Mesodermal cell (in vitro differentiated cells): ENCODE measurements around the gene LINGO3.

Experiments used
- H3K27ac ChIP-seq: 2 replicates; pipeline ENCODE4 v1.7.0; 2013; ENCODE audit warnings: mild to moderate bottlenecking, low read depth, low read length, moderate library complexity; ENCODE audit not compliant: severe bottlenecking
- H3K36me3 ChIP-seq: 2 replicates; pipeline ENCODE4 v1.7.1; 2013; ENCODE audit warnings: mild to moderate bottlenecking, low read length, moderate library complexity; ENCODE audit not compliant: control insufficient read depth, insufficient read depth
- H3K4me1 ChIP-seq: one replicate; pipeline ENCODE4 v1.7.1; 2013; ENCODE audit warnings: mild to moderate bottlenecking, low read length; ENCODE audit not compliant: insufficient read depth, control insufficient read depth, poor library complexity, severe bottlenecking
- H3K4me3 ChIP-seq: 2 replicates; pipeline ENCODE4 v1.7.0; 2013; ENCODE audit warnings: low read length, control low read depth, mild to moderate bottlenecking; ENCODE audit not compliant: insufficient read depth, poor library complexity, severe bottlenecking; ENCODE audit errors: extremely low read depth
- H3K9me3 ChIP-seq: 2 replicates; pipeline ENCODE4 v1.7.1; 2013; ENCODE audit warnings: mild to moderate bottlenecking, low read length, moderate library complexity; ENCODE audit not compliant: control insufficient read depth
- WGBS, 2 experiments: methylation state at CpG; one replicate each; pipeline ENCODE4 v1.1.5; 2013; ENCODE audit warnings: missing lambda C conversion rate in 2 of 2; ENCODE audit not compliant: insufficient coverage in 2 of 2; 5-methylcytosine and 5-hydroxymethylcytosine counted together

The LINGO3 gene

DNA sequence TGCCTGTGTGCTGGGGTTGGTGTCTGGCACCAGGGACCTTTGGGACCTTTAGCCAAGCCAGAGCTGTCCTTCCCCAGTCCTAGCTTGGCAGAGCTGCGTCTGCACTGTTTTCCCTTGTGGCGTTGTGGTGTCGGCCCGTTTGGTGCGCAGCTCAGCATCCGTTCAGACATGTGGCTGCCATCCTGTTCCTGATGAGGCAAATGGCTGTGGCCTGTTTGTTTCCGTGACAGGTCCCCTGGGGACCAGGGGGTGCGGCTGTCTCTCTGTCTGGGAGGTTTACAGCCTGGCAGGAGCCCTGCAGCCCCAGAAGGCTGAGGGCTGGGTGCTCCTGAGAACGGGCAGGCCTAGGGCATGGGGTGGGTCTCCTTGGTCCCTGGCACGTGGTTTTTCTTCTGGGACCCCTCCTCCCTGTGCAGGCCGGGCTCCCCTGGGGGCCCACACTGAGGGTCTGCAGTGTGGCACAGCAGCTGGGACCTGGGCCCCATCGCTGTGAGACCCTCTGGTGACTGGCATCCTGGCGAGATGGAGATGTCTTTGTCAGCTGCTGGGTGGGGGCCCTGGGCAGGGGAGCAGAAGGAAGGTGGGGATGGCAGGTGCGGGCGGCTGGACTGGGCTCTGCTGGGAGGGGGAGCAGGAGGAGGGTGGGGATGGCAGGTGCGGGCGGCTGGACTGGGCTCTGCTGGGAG, 24.5 kb upstream of the LINGO3 start:
- Histone ChIP-seq H3K9me3 (no peaks in the 10 kb centered on the region), H3K4me1 (peaks cover 19% of the 10 kb centered on the region), H3K36me3 (peaks cover 19% of the 10 kb centered on the region), H3K4me3 (no peak overlapping the region), H3K27ac (no peak overlapping the region)
- WGBS, 2 experiments: 92 to 97% methylated on average over 11 to 17 of the region's 17 CpGs

DNA sequence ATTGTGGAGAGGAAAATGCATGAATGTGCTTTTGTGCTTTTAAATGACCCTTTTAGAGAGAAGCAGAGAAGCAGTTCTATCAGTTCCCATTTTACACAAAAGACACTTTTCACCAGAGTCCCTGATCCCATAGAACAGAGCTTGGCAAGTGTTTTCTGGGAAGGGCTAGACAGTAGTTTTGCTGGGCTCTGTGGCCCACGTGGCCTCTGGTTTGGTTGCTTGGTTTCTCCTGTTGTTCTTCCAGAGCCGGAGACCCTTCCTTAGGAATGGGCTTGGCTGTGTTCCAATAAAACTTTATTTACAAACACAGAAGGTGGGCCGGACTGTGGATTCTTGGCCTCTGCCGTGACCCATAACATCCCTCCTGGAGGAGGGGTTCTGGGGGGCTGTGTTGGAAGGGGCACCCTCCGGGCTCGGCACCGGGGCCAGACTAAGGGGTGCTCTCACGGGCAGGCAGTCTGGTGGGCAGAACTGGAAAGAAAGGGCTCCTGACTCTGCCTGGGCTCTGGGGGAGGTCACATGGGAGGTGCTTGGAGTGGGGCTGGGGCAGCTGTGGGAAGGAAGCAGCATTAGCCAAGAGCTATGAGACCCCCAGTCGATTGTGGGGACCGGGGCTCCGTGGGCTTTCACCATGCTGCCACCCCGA, 23.8 kb upstream of the LINGO3 start:
- Histone ChIP-seq H3K4me3 (no peak overlapping the region), H3K27ac (no peak overlapping the region), H3K36me3 (peaks cover 19% of the 10 kb centered on the region), H3K9me3 (no peaks in the 10 kb centered on the region), H3K4me1 (peaks cover 25% of the 10 kb centered on the region)
- 84 to 89% methylated on average over 10 of the region's 12 CpGs for WGBS, 2 experiments

DNA sequence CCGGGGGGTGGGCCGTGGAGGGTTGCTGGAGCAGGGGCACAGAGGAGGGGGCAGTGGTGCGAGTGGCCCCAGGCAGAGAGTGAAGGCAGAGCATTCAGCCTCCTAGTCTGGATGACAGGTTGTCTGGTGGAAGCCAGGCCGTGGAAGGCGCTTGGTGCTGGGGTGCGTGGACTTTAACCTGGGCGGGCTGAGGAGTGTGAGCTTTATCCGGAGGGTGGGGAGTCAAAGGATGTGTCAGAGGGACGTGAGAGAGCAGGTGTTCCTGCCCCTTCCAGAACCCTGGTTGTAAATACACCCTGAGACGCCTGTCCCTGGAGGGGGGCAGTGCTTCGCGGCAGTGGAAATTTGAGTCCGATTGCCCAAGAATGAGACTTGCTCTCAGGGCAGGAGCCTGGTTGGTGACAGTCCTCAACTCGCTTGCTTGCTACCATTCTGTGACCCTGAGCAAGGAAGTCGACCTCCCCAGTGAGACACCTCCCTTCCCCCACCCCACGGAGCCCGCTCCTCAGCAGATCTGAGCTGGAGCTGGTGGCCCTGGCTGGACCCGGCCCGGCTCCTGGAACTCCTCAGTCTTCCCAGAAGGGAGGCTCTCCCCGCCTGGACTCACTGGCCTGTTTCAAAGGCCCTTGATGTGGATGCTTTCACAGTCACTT, 22.8 kb upstream of the LINGO3 start:
- H3K4me3 ChIP-seq: no peak overlapping the region
- H3K4me1 ChIP-seq: peaks cover 26% of the 10 kb centered on the region
- no peaks in the 10 kb centered on the region for H3K9me3 ChIP-seq
- WGBS, 2 experiments: 72 to 78% methylated on average over 16 to 17 of the region's 20 CpGs
- H3K36me3 ChIP-seq: peaks cover 25% of the 10 kb centered on the region
- no peak overlapping the region for H3K27ac ChIP-seq

DNA sequence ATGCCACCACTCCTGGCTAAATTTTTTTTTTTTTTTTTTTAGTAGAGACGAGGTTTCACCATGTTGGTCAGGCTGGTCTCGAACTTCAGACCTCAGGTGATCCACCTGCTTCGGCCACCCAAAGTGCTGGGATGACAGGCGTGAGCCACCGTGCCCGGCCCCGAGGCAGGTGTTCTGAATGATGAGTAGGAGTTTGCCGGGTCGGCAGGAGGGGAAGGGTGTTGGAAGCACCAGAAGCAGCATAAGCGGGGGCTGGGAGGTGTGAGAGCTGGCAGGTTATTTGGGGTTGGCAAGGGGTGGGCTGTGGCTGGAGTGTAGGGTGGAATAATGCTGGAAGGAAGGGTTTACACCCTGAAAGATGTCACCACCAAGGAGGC, 22.3 kb upstream of the LINGO3 start:
- H3K27ac ChIP-seq: no peak overlapping the region
- H3K4me1 ChIP-seq: peaks cover 26% of the 10 kb centered on the region
- H3K9me3 ChIP-seq: no peaks in the 10 kb centered on the region
- H3K4me3 ChIP-seq: no peak overlapping the region
- H3K36me3 ChIP-seq: peaks cover 28% of the 10 kb centered on the region
- 87 to 94% methylated on average over 8 of the region's 10 CpGs for WGBS, 2 experiments

DNA sequence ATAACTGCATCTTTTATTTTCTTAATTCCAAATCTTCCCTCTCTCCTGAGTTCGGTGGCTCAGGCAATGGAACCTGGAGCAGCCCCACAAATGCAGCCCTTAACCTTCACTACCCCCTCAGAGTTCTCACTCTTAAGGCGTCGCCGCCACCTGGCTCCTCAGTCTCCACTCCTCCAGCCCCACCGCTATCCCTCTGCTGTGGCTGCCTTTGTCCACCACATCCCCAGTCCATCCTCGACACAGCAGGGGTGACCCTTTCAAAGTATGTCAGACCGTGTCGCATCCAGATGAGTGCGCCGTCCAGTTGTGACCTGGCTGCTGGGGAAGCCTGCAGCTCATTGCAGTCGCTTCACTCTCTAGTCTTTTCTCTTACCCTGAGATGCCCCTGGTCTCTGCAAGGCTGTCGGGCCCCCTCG, 21.6 kb upstream of the LINGO3 start:
- Histone ChIP-seq H3K4me3 (peak overlapping the region; percentile 98), H3K36me3 (peaks cover 30% of the 10 kb centered on the region), H3K9me3 (no peaks in the 10 kb centered on the region), H3K27ac (no peak overlapping the region), H3K4me1 (peaks cover 26% of the 10 kb centered on the region)
- 49 to 51% methylated on average over 9 to 12 of the region's 13 CpGs for WGBS, 2 experiments

DNA sequence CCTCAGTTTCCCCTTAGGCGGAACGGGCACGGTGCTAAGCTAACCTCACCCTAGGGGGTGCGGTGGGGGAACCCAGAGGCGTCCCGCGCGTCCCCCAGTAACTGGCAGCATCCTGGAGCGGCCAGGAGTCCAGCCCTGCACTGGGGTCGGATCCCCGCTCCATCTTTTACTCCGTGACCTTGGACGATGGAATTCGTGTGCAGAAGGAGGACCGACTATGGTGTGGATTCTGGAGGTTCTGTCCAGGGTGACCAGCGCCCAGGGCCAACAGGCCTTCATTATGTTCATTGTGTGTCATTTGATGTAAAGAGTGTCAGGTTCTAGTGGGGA, 21.2 kb upstream of the LINGO3 start:
- 6 to 12% methylated on average over 8 to 10 of the region's 16 CpGs for WGBS, 2 experiments
- Histone ChIP-seq H3K36me3 (peaks cover 30% of the 10 kb centered on the region), H3K27ac (peak overlapping the region; percentile 74), H3K4me1 (peaks cover 26% of the 10 kb centered on the region), H3K9me3 (no peaks in the 10 kb centered on the region), H3K4me3 (peak overlapping the region; percentile 98)

DNA sequence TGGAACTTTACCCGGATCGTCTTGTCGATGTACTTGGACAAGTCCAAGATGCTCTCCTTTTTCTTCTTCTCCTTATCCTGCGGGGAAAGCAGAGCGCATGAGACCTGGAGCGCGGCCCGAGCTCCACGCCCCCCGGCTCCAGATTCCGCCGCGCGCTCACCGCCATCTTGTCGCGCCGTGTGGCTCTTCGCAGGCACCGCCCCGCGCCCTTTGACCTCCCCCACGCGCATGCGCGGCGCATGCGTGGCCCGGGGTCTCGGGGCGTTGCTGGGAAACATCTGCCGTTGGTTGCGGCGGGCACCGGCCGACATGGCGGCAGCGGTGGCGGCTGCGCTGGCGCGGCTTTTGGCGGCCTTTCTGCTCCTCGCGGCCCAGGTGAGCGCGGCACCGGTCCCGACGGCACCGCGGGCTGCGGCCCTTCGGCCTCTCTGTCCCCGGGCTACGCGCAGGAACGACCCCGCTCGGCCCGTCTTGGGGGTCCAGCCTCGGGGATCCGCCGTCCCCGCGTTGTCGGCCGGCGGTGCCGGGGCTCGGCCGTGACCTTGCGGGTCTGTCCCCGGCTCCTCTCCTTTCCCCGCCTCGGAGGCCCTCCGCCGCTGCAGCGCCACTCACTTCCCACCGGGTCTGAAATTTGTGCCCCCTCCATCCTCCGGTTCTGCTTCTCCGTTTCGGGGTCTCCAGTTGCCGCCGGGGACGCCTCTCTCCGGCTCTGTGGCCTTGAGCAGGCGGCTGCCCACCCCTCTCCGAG, 20.6 kb upstream of the LINGO3 start, which contains the start of the genes LSM7 and SPPL2B:
Gene LSM7 (minus strand): TSS at position 186 of the 748 bp plus-strand sequence. CDS start 20 bp downstream, at position 166.
Gene SPPL2B (plus strand): TSS at position 284 of the 748 bp plus-strand sequence. CDS start 26 bp downstream, at position 310.
- H3K27ac ChIP-seq: peak within 1 kb of the TSS; percentile 74
- no peaks in the 10 kb centered on the region for H3K9me3 ChIP-seq
- peak within 1 kb of the TSS; percentile 98 for H3K4me3 ChIP-seq
- H3K4me1 ChIP-seq: peaks cover 26% of the 10 kb centered on the region
- H3K36me3 ChIP-seq: peaks cover 33% of the 10 kb centered on the region
- WGBS, 2 experiments: 0% methylated on average over 78 to 86 of the region's 89 CpGs

DNA sequence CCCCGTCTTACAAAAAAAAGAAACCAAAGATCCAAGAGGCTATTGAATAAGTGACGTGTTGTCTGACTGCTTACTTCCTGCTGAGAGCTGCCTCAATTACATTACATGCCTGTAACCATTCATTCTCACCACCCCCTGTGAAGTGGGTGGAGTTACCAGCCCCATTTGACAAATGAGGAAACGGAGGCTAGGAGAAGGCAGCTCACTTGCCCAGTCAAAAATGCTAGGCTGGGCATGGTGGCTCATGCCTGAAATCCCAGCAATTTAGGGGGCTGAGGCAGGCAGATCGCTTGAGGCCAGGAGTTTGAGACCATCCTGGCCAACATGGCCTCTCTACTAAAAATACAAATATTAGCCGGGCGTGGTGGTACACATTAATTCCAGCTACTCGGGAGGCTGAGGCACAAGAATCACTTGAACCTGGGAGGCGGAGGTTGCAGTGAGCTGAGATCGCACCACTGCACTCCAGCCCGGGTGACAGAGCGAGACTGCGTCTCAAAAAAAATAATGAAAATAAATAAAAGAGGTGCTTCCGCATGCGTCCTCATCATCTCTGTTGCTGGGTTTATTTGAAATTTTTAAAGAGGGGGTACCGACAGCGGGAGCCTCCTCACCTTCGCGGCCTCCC, 19.9 kb upstream of the LINGO3 start:
- peaks cover 36% of the 10 kb centered on the region for H3K36me3 ChIP-seq
- peaks cover 26% of the 10 kb centered on the region for H3K4me1 ChIP-seq
- WGBS, 2 experiments: 2 to 3% methylated on average over 7 to 12 of the region's 18 CpGs
- H3K27ac ChIP-seq: peak overlapping the region; percentile 74
- peak overlapping the region; percentile 98 for H3K4me3 ChIP-seq
- no peaks in the 10 kb centered on the region for H3K9me3 ChIP-seq

DNA sequence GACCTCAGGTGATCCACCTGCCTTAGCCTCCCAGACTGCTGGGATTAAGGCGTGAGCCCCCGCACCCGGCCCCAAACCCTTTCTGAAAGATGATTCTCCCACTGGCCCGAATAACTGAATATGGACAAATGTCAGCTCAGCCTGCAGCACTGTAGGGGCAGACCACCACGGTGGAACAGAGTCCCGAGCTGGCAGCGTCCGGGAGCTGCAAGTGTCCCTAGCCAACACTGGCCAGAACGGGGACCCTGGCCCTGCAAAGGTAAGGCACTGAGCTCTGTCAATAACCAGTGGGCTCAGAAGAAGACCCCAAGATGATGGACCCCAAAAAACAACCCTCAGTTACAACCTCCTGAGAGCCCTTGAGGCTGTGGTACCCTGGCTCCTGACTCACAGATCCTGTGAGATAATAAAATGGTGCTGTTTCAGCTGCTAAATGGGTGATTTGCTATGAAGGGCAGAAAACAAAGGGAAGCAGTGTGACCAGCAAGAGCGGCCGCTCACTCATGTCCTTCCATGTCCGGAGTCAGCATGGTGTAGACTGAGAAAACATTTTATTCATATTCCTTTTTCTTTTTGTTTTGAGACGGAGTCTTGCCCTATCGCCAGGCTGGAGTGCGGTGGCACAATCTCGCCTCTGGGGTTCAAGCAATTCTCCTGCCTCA, 18.9 kb upstream of the LINGO3 start:
- Histone ChIP-seq H3K9me3 (no peaks in the 10 kb centered on the region), H3K4me1 (peaks cover 26% of the 10 kb centered on the region), H3K4me3 (no peak overlapping the region), H3K36me3 (peaks cover 43% of the 10 kb centered on the region), H3K27ac (peak overlapping the region; percentile 74)
- WGBS, 2 experiments: 87 to 92% methylated on average over 12 to 16 of the region's 16 CpGs
